GM19099 (cell line): ENCODE measurements around the gene PDE1C.

ENCODE experiments used
- POLR2A ChIP-seq: IDR thresholded peaks from 3 replicates; pipeline ENCODE4 v1.6.1; 2011; ENCODE audit warnings: low read depth; ENCODE audit not compliant: insufficient read length; ENCODE audit errors: extremely low read depth

Gene PDE1C

DNA sequence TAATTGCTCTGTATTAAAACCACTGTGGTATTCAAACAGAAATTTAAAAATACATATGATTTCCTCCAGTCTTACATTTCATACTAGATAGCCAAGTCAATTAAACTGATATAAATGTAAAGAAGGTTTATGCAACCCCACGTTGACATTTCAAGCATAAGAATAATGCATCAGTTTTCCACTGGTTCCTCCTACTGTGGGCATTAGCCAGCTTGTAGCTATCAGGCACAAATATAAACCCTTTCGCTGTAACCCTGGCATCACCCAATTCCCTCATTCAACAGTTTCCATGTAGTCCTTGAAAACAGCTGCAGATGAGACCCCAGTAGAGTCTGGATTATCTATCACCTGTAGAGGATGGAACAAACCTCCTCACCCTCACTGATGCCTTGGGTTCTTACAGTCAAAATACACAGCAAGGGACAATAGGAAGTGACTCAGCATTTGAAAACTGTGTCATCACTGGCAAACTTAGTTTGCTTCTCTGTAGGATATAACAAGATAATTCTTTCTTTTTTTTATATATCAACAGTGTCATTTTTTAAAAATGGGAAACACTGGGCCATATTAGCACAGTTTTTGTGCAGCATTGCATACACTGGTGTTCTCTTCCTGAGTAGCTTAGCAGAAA is 113.0 kb downstream of the PDE1C start:
- TF ChIP-seq POLR2A: no peak

DNA sequence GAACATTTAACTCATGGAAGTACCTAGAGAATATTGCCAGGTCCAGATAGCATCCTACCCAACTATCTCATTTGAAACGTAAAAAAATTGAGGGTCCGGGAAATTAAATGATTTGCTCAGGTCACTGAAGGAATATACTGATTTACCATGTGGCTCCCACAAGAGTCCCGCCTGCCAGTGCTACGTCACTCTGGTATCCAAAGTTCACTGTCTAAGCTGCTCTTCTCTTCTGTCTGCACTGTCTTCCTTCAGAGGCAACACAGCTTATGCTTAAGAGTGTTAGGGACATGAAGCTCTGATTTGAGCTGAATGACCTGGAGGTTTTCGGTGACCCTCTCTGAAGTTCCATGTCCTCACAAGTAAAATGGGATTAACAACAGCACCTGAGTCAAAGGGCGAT is 114.6 kb downstream of the PDE1C start:
- TF ChIP-seq POLR2A: no peak

DNA sequence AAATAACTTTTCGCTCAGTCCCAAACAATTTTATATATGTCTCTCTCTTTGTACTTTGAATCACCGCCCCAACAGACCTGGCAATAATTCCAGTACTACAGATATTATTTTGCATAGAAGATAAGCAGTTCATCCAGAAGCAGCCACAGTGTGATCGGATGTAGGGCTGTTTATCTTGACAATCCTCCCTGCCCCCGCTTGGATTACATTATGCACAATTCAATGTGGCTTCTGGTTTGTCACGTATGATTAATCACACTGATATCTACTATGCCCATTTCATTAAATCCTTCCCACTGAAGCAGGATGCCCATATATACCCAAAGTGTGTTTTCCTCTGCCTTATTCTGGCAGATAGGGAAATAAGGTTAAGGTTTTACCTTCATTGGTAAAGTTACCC is 115.2 kb downstream of the PDE1C start:
- no peak for TF ChIP-seq POLR2A

DNA sequence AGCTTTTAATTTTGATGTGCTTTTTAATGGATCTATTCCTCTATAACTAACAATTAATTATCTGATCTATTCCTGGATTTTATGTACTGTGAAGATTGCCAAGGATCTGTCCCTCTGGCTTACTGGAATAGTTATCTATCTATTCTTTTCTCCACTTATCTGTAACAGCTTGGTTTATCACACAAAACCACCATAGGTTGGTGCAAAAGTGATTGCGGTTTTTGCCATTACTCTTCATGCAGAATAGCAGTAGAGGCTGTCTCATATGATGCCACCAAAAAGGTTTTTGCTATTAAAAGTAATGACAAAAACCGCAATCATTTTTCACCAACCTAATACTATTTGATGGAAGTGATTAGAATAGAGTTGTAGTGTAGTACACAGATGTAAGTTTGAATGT is 115.7 kb downstream of the PDE1C start:
- no peak for TF ChIP-seq POLR2A

DNA sequence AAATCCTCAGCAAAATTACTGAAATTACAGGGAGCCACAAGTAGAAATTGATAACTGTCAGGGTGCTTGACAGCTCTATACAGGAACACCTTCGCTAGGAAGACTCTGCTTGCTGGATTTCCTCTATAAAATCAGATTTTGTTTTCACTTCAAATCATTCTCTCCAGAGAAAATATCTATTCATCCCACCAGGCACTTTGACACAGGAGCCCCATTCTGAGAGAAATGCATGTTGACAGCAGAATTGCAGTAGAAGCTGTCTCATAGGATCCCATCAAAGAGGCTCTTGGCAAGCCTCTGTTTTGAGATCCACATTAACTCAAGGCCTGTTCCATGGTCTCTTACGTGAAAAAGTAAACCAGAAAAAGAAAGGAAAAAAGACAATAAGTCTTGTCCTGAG is 116.8 kb downstream of the PDE1C start:
- TF ChIP-seq POLR2A: no peak

DNA sequence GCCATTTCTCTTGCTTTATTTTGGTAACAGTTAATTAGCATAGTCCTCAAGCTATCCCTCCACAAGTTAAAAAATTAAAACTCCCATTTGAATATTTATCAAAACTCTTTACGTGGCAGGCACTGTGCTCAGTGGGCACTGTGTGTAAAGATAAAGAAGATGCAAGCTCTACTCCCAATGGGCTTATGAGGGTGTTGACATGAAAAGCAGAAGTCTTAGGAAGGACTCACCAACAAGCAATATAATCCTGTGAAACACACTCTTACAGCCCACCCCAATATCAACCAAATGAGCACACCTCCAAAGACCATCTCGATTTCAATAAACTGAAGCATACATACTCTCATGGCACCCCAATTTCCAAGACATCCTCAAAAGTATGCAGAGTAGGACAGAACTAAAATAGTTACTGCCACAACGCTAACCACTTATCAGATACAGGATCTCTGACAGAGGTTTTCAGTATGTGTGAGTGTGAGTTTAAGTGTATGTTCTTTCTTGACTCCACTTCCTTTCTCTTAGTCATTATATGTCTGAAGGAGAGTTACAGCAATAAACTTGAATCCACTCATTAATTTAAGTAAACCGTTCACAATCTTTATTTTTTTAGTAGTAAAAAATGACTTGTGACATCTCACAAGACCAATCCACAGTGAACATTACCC is 120.0 kb downstream of the PDE1C start:
- no peak for TF ChIP-seq POLR2A

DNA sequence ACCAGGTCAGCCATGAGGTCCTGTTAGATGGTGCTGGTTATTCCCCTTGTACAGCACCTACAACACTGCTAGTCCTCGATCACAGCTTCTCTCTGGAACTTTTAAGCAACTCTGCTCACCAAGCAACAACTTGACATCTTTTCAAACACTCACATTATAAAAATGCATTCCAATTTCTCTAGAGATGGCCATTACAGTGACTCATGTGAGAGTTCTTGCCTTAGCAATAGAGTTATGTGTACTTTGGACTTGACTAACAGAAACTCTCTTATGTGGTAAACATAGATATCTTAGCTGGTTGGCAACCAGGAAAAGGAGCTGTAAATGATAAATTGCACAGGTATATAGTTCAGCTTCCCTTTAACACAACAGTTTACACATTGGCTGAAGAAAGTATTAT is 122.2 kb downstream of the PDE1C start:
- no peak for TF ChIP-seq POLR2A

DNA sequence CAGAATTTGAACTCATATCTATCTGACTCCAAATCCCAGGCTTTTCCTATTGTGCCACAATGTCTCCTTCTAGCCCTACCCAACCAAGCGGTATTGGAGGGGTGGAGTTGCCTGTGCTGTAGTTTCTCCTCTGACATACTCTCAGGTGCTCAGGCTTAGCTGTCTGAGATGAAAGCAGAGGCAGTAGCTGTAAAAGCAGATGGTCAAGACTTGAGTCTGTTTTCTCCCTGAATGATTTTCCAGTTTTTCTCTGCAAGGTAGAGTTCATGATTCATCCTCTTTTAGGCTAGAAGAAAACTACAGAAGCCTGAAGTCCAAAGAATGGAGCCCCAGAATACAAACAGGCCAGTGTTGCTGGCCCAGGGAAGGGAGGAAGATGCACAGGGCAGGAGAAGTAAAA is 130.0 kb downstream of the PDE1C start:
- no peak for TF ChIP-seq POLR2A

DNA sequence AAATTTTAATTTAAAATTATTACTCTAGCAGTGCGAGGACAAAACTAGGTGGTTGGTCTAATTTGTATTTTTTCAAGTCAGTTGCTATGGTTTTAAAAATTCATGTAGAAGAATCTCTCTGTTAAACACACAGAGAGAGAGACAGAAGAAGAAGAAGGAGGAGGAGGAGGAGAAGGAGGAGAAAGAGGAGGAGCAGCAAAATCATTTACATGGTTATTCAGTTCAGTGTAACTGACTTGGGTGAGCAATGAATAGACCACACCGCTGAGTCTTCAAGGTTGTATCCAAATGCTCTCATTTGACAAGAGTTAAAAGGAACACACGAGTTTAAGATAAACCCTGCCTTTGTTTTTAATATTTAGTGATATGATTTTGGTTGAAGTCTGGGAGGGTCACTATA is 131.1 kb downstream of the PDE1C start:
- no peak for TF ChIP-seq POLR2A

DNA sequence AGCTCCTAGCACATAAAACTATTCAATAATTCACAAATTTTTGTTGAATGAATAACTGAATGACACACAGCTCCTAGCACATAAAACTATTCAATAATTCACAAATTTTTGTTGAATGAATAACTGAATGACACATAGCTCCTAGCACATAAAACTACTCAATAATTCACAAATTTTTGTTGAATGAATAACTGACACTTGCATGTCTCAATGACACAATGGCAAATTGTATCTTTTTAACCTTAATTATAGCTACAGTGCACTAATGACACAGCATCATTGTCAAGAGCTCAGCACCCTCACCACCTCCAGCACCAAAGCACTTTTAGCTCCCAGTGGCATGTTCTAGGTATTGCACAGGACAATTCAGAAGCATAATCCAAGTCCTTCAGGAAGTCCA is 131.6 kb downstream of the PDE1C start:
- TF ChIP-seq POLR2A: no peak

DNA sequence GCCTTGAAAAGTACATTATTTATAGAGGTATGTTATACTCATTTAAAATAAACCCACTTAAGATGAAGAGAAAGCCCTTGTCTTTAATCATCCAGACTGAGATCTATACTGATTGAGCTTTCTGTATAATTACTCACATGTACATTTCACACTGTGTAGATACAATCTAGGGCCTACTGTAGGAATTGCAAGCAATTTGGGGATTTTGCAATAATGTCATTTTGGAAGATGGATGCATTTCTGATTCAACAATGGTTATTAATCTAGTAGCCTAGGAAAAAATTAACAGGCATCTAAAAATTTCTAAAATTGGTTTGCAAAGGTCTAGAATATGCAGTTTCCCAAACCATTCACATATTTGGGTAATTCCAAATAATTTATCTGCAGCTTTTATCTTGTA is 132.2 kb downstream of the PDE1C start:
- TF ChIP-seq POLR2A: no peak

DNA sequence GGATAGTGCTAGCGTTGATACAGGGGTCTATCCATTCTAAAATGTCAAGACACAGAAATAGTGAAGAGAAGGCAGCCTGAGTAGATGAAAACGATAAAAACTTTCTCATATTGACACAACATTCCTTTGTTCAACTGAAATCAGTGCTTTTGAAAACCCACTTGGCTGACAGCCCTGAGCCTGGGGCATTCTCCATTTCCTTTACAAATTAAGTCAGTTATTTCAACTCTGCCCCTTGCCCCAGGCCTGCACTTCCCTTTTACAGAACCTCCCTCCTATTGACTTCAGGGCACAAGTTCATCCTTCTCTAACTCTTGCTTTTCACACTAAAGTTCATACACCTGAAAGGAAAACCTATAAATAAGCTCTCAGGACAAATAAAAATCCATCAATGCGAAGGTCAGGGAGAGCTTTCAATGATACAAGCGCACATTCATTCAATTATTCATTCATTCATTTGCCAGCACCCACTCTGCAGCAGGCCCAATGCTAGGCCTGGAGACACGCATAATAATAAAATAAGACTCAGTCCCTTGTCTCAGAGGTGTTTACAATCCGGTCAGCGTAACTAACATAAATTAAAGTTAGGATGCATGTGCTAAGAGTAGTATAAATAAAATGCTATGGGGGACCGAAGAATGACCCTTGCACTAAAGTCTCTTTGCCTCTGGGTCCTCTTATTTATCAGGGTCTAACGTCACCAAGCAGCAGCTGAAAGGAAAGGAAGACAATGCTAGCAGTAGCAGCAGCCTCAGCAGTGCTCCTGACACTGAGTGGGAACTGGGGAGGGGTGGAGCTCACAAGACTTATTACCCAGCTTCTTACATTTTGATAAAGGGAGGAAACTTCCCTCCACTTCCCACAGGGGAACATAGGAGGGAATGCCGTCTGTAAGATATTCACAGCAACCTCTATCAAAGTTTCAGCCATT is 134.8 kb downstream of the PDE1C start:
- no peak for TF ChIP-seq POLR2A

DNA sequence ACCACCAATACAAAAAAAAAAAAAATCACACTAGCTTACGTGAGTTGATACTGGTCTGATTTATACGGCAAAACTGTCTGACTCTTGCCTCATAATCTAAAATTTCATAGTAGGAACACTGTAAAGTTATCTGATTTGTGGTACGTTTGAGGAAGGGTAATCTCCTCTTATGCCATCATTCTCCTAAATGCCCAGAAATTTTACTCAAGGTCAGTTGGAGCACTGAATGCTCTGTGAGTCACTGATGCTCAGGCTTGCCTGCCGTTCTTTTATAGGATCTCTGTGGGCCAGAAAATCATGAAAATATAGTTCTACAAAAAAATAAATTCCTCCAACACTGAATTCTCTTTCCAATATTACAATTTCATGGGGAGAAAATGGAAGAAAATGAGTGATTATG is 135.7 kb downstream of the PDE1C start:
- no peak for TF ChIP-seq POLR2A

DNA sequence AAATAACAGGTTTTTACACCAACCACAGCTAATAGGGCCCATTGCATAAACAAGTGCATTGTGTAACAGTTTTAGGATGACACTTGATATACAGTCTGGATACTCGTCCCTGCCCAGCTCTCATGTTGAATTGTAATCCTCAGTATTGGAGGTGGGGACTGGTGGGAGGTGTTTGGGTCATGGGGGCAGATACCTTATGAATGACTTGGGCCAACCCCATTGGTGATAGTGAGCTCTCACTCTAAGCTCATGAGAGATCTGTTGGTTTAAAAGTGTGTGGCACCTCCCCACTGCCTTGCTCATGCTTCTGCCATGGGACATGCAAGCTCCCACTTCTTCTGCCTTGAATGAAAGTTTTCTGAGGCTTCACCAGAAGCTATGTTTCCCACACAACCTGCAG is 136.7 kb downstream of the PDE1C start:
- no peak for TF ChIP-seq POLR2A

DNA sequence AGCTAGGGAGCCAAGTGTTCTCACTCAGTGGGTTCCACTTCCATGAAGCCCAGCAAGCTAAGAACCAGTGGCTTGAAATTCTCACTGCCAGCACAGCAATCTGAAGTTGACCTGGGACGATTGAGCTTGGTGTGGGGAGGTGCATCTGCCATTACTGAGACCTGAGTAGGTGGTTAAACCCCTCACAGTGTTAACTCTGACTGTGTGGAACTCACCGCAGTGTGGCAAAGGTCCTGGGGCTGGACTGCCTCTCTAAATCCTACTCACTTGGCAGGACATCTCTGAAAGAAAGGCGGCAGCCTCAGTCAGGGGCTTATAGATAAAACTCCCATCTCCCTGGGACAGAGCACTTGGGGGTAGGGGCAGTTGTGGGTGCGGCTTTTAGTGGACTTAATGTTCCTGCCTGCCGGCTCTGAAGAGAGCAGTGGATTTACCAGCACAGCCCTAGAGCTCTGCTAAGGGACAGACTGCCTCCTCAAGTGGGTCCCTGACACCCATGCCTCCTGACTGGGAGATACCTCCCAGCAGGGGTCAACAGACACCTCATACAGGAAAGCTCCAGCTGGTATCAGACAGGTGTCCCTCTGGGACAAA is 143.1 kb downstream of the PDE1C start:
- TF ChIP-seq POLR2A: no peak

DNA sequence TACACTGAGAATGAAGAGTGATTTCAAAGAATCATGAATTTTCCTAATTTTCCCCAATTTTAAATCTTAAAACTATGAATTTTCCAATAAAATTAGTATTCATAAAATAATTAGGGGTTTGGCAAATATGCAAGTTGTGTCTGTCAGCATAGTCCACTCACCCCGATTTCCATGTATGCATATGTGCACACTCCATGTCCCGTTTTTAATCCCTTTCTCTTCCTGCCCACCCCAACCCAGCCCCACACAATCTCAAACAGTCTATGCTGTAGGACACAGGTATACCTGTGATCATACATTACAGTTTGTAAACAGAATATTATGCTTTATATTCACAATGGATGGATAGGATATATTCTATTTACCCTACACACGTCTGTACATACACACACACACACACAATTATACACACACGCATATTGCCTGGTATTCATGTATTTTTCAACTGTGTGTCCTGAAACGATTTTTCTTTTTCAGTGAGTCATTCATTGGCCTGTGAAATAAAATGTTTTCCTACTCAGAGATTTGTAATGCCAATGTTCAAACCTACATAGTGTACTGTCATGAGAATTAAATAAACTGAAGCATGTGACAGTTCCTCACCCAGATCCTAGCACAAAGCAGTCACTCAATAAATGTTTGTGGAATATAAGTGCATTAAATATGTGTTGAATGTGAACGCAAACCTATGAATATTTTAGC is 144.3 kb downstream of the PDE1C start:
- TF ChIP-seq POLR2A: no peak

DNA sequence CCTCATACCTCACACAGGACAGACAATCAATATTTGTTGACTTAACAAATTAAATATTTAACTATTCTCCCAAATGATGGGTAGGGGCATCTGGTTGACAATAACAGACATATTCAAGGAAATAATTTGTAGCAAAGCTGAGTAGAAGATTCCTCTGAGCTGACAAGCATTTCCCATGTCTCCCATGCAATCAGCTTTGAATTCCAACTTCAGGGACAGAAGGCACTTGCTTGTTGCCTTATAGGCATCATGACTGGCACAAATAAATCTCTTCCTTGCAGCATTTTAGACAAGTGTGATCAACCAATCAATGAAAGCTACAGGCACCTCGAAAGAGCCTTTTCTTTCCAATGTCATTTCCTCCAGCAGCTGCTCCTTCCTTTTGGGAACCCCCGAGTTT is 146.0 kb downstream of the PDE1C start:
- no peak for TF ChIP-seq POLR2A
